DMS79 treated with DMSO at 0.1 percent for 48 hours (cell line): ENCODE results near the gene RBPJ.

Experiments
- DNase-seq: peaks from one replicate; lab custom pipeline; 2025; lab: John Stamatoyannopoulos, UW

RBPJ gene

GRCh38 chr4:26320538-26321372 is at the start of gene RBPJ:
Gene RBPJ, plus strand, starts transcription at chr4:26321014. Its CDS starts 15 bp downstream, at chr4:26321029.
- DNase-seq = peak; percentile 60

GRCh38 chr4:26271703-26272102 is 49.1 kb upstream of the RBPJ start:
- no peak for DNase-seq

- no peak for DNase-seq
Measured at GRCh38 chr4:26272654-26273615, 47.9 kb upstream of the RBPJ start.

- no peak for DNase-seq
Measured at GRCh38 chr4:26273616-26273980, 47.2 kb upstream of the RBPJ start.

- no peak for DNase-seq
Measured at GRCh38 chr4:26275281-26275680, 45.5 kb upstream of the RBPJ start.

GRCh38 chr4:26279446-26279845 is 41.4 kb upstream of the RBPJ start:
- no peak for DNase-seq

GRCh38 chr4:26281881-26282280 is 38.9 kb upstream of the RBPJ start:
- DNase-seq = no peak

GRCh38 chr4:26284536-26284935 is 36.3 kb upstream of the RBPJ start:
- no peak for DNase-seq

GRCh38 chr4:26285272-26285671 is 35.5 kb upstream of the RBPJ start:
- no peak for DNase-seq

GRCh38 chr4:26287756-26288155 is 33.1 kb upstream of the RBPJ start:
- DNase-seq = no peak

GRCh38 chr4:26288355-26288909 is 32.4 kb upstream of the RBPJ start:
- DNase-seq = no peak

GRCh38 chr4:26289401-26289800 is 31.4 kb upstream of the RBPJ start:
- DNase-seq = peak; percentile 65

- no peak for DNase-seq
Measured at GRCh38 chr4:26290321-26290720, 30.5 kb upstream of the RBPJ start.

- DNase-seq = no peak
Measured at GRCh38 chr4:26294904-26295303, 25.9 kb upstream of the RBPJ start.

GRCh38 chr4:26296021-26296420 is 24.8 kb upstream of the RBPJ start:
- DNase-seq = no peak

GRCh38 chr4:26296514-26296913 is 24.3 kb upstream of the RBPJ start:
- DNase-seq = no peak

- no peak for DNase-seq
Measured at GRCh38 chr4:26297219-26297618, 23.6 kb upstream of the RBPJ start.

- no peak for DNase-seq
Measured at GRCh38 chr4:26298198-26298947, 22.4 kb upstream of the RBPJ start.

- DNase-seq = no peak
Measured at GRCh38 chr4:26299254-26299882, 21.4 kb upstream of the RBPJ start.

GRCh38 chr4:26300314-26301307 is 20.2 kb upstream of the RBPJ start:
- no peak for DNase-seq
